Measurements from ENCODE around the gene DMD.
"Not testable (repeated sequence)": the region's sequence is repeated elsewhere in the genome, so short reads cannot be mapped to it uniquely, and the experiment has no call there.

The DMD gene

DNA sequence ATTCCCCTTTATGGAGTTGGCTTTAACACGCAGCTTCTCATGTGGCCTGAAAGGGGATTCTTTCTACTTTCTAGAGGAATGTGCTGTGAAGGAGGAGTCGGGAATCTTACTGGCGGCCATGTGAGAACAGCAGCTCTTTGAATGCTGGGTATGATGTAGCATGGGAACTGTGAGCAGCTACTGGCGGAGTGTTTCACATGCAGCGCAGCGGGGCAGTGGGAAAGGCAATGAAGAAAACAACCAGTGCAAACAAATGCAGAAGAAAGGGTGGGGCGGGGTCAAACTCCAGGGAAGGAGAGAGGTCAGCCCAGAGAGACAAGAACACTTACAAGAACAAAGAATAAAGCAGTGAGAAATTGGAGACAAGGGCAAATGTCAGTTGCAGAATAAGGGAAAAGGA, 1775.8 kb downstream of the DMD start:
- H3K27me3 Mint-ChIP-seq: peaks cover 2% of the 10 kb centered on the region
- H3K36me3 Mint-ChIP-seq: no peaks in the 10 kb centered on the region
- no peak overlapping the region for H3K27ac Mint-ChIP-seq
- H3K4me3 Mint-ChIP-seq: no peak overlapping the region
- no peaks in the 10 kb centered on the region for H3K4me1 Mint-ChIP-seq
- no peaks in the 10 kb centered on the region for H3K9me3 Mint-ChIP-seq

DNA sequence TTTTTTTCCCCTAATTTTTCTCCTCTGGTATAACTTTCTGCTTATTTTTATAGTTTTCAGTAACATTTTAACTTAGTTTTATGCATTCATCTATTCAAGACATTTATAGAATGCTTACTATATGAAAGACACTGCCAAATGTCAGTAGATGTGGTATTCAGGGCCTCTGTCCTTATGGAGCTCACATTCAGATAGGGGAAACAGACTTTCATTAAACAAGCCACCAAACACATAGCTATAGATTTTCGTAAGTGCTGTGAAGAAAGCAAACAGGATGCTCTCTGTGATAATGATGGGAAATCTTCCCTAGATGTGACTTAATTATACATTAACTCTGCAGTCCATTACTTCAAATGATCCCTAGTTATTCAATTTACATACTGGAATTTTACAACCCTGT, 1777.5 kb downstream of the DMD start:
- Mint-ChIP-seq H3K9me3 (no peaks in the 10 kb centered on the region), H3K4me1 (no peaks in the 10 kb centered on the region), H3K4me3 (no peak overlapping the region)

DNA sequence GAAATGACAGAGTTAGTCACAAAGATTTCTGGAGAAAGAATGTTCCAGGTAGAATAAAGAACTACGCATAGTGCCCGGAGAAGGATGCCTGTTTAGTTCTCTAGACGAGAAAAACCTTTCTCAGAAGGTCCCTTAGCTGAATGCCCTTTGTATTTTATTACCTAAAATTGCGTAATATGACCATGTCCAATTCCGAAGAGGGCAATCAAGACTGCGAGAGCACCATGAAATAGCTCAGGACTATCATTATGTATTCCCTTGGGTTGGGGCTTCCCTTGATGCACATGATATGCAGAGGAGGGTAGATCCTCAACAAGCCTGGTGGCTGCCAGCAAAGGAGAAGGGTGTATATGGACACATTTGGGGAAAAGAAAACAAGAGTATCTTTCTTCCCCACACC, 1781.4 kb downstream of the DMD start:
- no peaks in the 10 kb centered on the region for H3K27me3 Mint-ChIP-seq
- no peak overlapping the region for H3K27ac Mint-ChIP-seq
- no peaks in the 10 kb centered on the region for H3K36me3 Mint-ChIP-seq
- H3K9me3 Mint-ChIP-seq: no peaks in the 10 kb centered on the region
- H3K4me1 Mint-ChIP-seq: no peaks in the 10 kb centered on the region
- no peak overlapping the region for H3K4me3 Mint-ChIP-seq

More for the DNA sequence above, 1777.5 kb downstream of the DMD start:
- H3K27me3 Mint-ChIP-seq: peaks cover 2% of the 10 kb centered on the region
- H3K27ac Mint-ChIP-seq: no peak overlapping the region
- H3K36me3 Mint-ChIP-seq: no peaks in the 10 kb centered on the region

DNA sequence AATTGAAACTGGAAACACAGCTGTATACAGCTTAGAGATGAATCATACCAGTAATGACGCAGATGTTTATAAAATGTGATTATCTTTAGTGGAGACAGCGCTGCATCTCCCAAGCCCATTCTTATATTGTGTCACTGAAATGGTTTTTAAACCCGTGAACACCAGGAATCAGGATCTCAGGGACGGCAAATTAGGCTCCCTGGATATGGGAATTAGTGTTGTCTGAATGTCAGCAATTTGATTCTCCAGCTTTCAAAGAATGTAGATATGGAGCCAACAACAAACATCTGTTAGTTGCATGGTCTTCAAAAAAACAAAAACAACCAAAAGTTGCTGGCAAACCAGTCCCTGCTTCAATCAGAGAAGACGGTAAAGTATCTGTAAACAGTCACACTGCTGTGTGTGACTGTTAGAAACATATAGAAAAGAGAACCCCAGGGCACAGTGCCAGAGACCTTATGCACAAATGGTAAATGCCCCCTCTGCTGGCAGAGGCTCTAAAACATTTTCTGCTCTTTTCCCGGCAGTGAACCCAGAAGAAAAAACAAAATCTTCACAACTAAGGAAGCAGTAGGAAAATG, 1787.7 kb downstream of the DMD start:
- no peak overlapping the region for H3K4me3 Mint-ChIP-seq
- H3K27me3 Mint-ChIP-seq: no peaks in the 10 kb centered on the region
- H3K36me3 Mint-ChIP-seq: no peaks in the 10 kb centered on the region
- no peaks in the 10 kb centered on the region for H3K4me1 Mint-ChIP-seq
- H3K27ac Mint-ChIP-seq: no peak overlapping the region
- no peaks in the 10 kb centered on the region for H3K9me3 Mint-ChIP-seq

DNA sequence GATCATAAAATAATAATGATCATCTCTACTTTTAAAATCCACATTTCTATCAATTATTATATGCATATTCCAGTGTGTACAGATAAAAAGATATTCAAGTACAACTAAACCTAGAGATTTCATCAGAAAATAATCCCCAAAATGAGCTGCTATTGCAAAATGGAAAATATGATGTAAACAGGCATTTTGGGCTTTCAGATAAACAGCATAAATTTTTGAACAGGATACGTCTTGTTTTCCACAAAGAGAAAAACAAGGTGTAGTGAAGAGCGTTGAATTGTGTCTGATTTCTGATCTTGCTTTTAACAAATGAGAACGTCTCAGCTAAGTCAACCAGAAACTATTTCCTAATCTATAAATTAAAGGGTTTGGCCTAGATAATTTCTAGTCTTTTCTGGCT, 1789.9 kb downstream of the DMD start:
- H3K4me1 Mint-ChIP-seq: no peaks in the 10 kb centered on the region
- H3K4me3 Mint-ChIP-seq: no peak overlapping the region
- H3K36me3 Mint-ChIP-seq: no peaks in the 10 kb centered on the region
- no peak overlapping the region for H3K27ac Mint-ChIP-seq
- H3K27me3 Mint-ChIP-seq: no peaks in the 10 kb centered on the region
- no peaks in the 10 kb centered on the region for H3K9me3 Mint-ChIP-seq

DNA sequence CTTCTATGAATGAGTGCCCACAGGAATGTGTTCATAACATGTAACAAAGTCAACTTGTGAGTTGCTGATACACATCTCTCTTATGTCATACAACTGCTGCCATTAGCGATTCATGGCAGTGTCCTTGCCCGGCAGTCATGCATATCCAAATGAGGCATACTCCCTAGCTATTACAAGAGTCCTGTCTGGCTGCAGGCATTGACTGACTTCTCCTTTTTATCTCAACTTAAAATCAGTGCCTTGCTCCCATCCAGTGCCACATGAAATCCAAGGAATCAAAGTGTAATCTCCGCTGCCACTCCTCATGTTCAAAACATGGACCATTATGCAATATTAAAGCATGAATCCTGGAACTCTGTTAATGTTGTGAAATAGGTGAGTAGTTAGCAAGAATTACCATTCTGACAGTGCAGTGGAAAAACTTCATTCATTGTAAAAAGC, 1790.6 kb downstream of the DMD start:
- H3K27me3 Mint-ChIP-seq: no peaks in the 10 kb centered on the region
- no peaks in the 10 kb centered on the region for H3K36me3 Mint-ChIP-seq
- no peaks in the 10 kb centered on the region for H3K4me1 Mint-ChIP-seq
- no peak overlapping the region for H3K27ac Mint-ChIP-seq
- H3K4me3 Mint-ChIP-seq: no peak overlapping the region
- H3K9me3 Mint-ChIP-seq: no peaks in the 10 kb centered on the region

DNA sequence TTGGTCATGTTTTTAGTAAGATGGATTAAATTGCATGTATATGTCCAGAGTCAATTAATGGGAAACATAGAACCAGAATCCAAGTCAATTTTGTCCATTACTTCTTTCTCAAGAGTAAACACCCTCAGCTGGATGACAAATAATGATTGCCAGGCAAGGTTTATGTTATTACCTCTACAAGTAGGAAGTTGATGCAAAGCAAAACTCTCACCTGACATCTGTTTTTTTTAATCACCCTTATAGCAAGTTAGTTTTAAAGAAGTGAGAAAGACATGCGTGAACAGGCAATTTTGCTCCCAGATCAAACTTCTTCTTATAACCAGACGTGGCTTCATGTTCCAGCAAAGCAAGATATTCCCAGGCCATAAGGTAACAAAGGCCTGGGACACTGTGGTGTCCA, 1791.0 kb downstream of the DMD start:
- H3K4me1 Mint-ChIP-seq: no peaks in the 10 kb centered on the region
- no peak overlapping the region for H3K27ac Mint-ChIP-seq
- no peaks in the 10 kb centered on the region for H3K27me3 Mint-ChIP-seq
- no peak overlapping the region for H3K4me3 Mint-ChIP-seq
- no peaks in the 10 kb centered on the region for H3K9me3 Mint-ChIP-seq
- no peaks in the 10 kb centered on the region for H3K36me3 Mint-ChIP-seq

DNA sequence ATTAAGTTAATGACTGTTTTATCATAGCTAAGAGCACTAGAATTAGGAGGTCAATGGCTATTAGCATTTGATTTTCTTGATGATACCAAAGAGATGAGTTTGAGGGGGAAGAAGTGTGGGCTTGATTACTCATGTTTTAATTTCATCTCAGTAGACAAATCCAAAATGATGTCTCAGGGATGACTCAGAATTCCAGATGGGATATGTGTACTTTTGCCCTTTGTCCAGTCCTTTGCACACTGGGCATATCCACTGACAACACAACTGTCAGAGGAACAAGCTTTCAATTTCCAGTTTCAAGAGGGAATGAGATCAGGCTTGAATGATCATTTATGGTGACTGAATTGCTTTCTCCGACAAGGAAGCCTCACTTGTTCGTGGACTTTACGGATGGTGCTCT, 1814.2 kb downstream of the DMD start:
- Mint-ChIP-seq H3K9me3 (no peaks in the 10 kb centered on the region), H3K27ac (no peak overlapping the region), H3K4me3 (no peak overlapping the region), H3K27me3 (no peaks in the 10 kb centered on the region), H3K36me3 (no peaks in the 10 kb centered on the region), H3K4me1 (no peaks in the 10 kb centered on the region)

DNA sequence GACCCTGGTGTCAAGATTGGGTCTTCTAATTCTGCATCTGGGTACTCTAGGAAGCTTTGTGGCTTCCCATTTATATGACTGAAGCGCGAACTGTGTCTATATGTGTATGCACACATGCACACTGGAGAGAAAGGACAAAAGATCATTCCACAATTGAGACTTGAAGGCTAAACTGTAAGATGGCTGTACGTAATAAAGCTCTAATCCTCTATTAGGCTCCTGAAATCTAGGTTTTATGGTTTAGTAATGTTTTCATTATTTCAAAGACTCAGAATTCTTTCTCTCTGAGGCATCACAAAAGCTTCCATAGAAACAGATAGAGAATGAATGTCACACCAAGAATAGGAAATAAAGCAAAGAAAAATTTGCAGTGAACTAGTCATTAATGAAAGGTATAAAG, 1818.8 kb downstream of the DMD start:
- Mint-ChIP-seq H3K27me3 (no peaks in the 10 kb centered on the region), H3K4me1 (no peaks in the 10 kb centered on the region), H3K4me3 (no peak overlapping the region), H3K27ac (no peak overlapping the region), H3K36me3 (no peaks in the 10 kb centered on the region), H3K9me3 (no peaks in the 10 kb centered on the region)

DNA sequence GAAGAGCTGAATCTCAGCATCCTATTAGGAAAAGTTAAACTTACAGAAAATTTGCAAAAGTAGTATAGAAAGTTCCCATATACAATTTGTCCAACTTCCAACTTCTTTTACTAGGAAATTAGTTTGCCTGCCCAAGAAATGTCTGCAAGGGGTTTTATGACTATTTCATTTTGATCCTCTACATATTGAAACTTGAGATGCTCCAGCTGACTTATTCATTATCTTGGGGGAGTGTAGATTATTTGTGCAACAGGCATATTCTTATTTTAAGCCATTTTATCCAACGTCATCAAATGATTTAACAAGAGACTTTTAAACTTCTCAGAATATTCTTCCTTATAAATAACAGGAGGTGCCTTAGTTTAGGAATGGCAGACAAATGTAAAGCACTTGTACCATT, 1822.4 kb downstream of the DMD start:
- no peak overlapping the region for H3K4me3 Mint-ChIP-seq
- H3K4me1 Mint-ChIP-seq: no peaks in the 10 kb centered on the region
- no peak overlapping the region for H3K27ac Mint-ChIP-seq
- no peaks in the 10 kb centered on the region for H3K27me3 Mint-ChIP-seq
- no peaks in the 10 kb centered on the region for H3K36me3 Mint-ChIP-seq
- H3K9me3 Mint-ChIP-seq: no peaks in the 10 kb centered on the region

DNA sequence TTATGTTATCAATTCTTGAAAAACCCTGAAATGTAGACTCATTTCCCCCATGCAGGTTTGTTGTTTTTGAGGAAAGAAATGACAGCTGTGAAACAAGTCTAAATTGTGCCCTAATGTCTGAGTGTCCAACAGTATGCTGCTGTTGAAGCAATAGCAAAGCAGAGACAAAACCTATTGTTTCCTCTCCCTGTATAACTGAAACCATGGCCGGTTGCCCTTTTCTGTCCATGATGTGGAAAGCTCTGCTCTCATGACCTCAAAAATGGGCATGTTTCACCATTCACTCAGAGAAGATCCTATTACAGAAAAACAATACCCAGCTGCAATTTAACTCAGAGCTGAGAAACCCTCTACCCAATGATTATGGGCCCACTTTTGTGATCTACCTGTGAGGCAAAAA, 1826.9 kb downstream of the DMD start:
- Mint-ChIP-seq H3K9me3 (no peaks in the 10 kb centered on the region), H3K4me1 (no peaks in the 10 kb centered on the region), H3K27me3 (no peaks in the 10 kb centered on the region), H3K4me3 (no peak overlapping the region), H3K27ac (no peak overlapping the region), H3K36me3 (no peaks in the 10 kb centered on the region)

DNA sequence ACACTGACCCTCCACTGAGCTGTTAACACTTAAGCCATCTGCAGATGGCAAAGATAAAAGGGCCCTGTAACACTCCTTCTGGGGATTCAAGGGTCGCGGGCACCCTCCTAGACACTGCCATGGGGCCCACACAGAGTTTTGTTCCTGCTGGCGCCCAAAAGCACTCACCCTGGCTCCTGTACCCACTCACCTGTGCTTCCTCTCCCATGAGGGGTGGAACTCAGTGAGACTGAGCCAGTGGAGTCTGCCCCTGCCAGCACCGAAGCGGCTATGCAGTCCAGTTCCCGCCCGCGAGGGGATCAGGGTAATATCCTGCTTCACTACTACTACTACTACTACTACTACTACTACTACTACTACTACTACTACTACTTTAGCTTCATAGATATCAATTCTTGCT, 1827.4 kb downstream of the DMD start:
- Mint-ChIP-seq H3K27me3 (no peaks in the 10 kb centered on the region), H3K4me1 (no peaks in the 10 kb centered on the region), H3K36me3 (no peaks in the 10 kb centered on the region), H3K4me3 (no peak overlapping the region), H3K9me3 (no peaks in the 10 kb centered on the region), H3K27ac (no peak overlapping the region)

DNA sequence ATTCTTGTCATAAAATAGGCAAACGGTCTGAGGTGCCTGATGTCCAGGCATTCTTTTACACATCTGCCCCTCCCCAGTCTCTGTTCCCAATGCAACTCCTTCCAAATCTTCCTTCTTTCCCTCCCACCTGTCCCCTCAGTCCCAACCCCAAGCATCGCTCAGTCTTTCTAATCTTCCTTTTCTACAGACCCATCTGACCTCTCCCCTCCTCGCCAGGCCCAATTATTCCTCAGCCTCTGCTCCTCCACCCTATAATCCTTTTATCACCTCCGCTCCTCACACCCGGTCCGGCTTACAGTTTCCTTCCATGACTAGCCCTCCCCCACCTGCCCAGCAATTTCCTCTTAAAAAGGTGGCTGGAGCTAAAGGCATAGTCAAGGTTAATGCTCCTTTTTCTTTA, 1832.4 kb downstream of the DMD start:
- H3K4me1 Mint-ChIP-seq, H3K27me3 Mint-ChIP-seq, H3K4me3 Mint-ChIP-seq, H3K36me3 Mint-ChIP-seq, H3K27ac Mint-ChIP-seq, H3K9me3 Mint-ChIP-seq: not testable (repeated sequence)

DNA sequence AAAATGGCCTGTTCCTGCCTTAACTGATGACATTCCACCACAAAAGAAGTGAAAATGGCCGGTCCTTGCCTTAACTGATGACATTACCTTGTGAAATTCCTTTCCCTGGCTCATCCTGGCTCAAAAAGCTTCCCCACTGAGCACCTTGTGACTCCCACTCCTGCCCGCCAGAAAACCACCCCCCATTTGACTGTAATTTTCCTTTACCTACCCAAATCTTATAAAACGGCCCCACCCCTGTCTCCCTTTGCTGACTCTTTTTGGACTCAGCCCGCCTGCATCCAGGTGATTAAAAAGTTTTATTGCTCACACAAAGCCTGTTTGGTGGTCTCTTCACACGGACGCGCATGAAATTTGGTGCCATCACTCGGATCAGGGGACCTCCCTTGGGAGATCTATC, 1833.5 kb downstream of the DMD start:
- H3K9me3 Mint-ChIP-seq, H3K27me3 Mint-ChIP-seq, H3K27ac Mint-ChIP-seq, H3K4me1 Mint-ChIP-seq, H3K4me3 Mint-ChIP-seq, H3K36me3 Mint-ChIP-seq: not testable (repeated sequence)

DNA sequence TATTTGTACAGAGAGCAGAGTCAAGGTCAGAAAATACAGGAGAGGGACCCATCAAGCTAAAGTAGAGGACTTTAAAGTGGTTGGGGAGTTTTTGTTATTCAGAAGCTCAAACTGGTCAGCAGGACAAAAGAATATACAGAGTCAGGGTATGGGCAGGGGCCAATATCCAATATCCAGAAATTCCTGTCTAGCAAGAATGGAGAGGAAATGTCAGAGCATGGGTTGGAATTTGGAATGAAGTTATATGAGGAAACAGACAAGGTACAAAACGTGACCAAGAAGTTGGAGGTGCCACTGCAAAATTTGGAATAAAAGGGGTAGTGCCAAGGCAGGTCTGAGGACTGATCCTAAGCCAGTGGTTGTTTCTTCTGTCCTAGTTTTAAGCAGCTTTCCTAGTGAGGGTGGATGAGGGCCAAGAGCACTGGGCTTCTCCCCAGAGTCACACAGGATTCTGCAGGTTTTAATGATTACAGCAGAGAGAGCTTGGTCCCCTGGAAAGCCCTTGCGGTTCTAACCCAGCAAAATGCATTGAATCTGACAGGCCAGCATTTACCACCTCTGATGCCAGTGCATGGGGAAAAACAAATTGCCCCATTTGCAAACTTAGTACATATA, 1834.8 kb downstream of the DMD start:
- H3K4me3 Mint-ChIP-seq: no peak overlapping the region
- no peaks in the 10 kb centered on the region for H3K9me3 Mint-ChIP-seq

DNA sequence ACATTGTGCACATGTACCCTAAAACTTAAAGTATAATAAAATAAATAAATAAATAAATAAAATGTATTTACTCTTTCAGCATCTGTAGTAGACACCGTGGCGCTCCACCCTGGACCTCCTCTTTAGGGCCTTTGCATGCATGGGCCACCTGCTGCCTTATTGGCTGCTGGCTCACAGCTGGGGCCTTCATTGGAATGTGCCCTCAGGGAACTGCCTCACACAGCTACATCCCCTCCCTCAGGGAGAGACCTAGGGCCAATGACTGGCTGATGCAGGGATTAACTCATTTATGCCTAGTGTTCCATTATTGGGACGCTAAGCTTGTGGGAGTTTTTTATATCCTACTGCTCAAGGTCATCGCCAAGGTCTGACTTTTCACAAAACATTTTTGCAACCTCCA, 1836.6 kb downstream of the DMD start:
- H3K27me3 Mint-ChIP-seq: no peaks in the 10 kb centered on the region
- H3K27ac Mint-ChIP-seq: no peak overlapping the region
- no peak overlapping the region for H3K4me3 Mint-ChIP-seq
- no peaks in the 10 kb centered on the region for H3K4me1 Mint-ChIP-seq
- no peaks in the 10 kb centered on the region for H3K36me3 Mint-ChIP-seq
- H3K9me3 Mint-ChIP-seq: no peaks in the 10 kb centered on the region

More for the DNA sequence above, 1834.8 kb downstream of the DMD start:
- Mint-ChIP-seq H3K36me3 (no peaks in the 10 kb centered on the region), H3K27me3 (no peaks in the 10 kb centered on the region), H3K27ac (no peak overlapping the region), H3K4me1 (no peaks in the 10 kb centered on the region)

DNA sequence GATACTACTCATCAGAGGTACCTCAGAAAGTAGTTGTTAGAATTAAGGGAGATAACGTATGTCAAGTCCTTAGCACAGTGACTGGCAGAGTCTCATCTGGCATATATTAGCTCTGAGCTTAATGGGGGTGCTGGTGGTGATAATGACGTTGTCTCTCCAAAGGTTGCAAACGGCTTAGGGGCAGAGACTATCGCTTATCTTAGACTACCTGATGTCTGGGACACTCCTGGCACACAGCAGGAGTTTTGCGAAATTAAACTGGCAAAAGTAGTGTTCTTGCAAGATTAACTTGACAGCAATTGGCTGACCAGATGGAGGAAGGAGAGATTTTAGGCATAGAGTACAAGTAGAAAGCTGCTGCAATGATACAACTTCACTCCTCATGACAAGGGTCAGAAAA, 1839.4 kb downstream of the DMD start:
- H3K27ac Mint-ChIP-seq: no peak overlapping the region
- H3K9me3 Mint-ChIP-seq: no peaks in the 10 kb centered on the region
- no peaks in the 10 kb centered on the region for H3K36me3 Mint-ChIP-seq
- no peaks in the 10 kb centered on the region for H3K4me1 Mint-ChIP-seq
- H3K4me3 Mint-ChIP-seq: no peak overlapping the region
- peaks cover 3% of the 10 kb centered on the region for H3K27me3 Mint-ChIP-seq

Data from activated naive CD4-positive, alpha-beta T cell treated with anti-CD3 and anti-CD28 coated beads, Interleukin-2, amount 50 U/mL, for 24 hours (primary cell).